Smooth muscle cell (in vitro differentiated cells): ENCODE measurements around the gene FEN1. TPM values are rescaled to one million over a fixed set of nuclear protein-coding genes. Genes with fewer than 3 reads are reported as not detected.
A peak's percentile ranks its signal among the peaks of the same experiment; 100 is the strongest.

Source experiments
- DNase-seq: peaks from one replicate; lab custom pipeline; 2025; ENCODE audit not compliant: unreplicated experiment; lab: John Stamatoyannopoulos, UW
- H2AFZ ChIP-seq: fragments of 200-600 bp; sonication (generic); 2 replicates; pipeline ENCODE4 v1.6.0; 2016; ENCODE audit warnings: antibody characterized with exemption, low read depth, mild to moderate bottlenecking
- H3F3A ChIP-seq: fragments of 200-600 bp; sonication (generic); 2 replicates; pipeline ENCODE4 v1.6.0; 2017; ENCODE audit warnings: antibody characterized with exemption, low read depth
- H3K27ac ChIP-seq: fragments of 200-600 bp; sonication (generic); 2 replicates; pipeline ENCODE4 v1.5.1; 2016; ENCODE audit warnings: low read depth, mild to moderate bottlenecking
- H3K27me3 ChIP-seq: fragments of 200-600 bp; sonication (generic); 2 replicates; pipeline ENCODE4 v1.6.1; 2016; ENCODE audit warnings: low read depth, mild to moderate bottlenecking
- H3K36me3 ChIP-seq: fragments of 200-600 bp; sonication (generic); 2 replicates; pipeline ENCODE4 v1.5.1; 2016; ENCODE audit warnings: low read depth
- H3K4me1 ChIP-seq: fragments of 200-600 bp; sonication (generic); 2 replicates; pipeline ENCODE4 v1.5.1; 2016; ENCODE audit warnings: low read depth
- H3K4me2 ChIP-seq: fragments of 200-600 bp; sonication (generic); 2 replicates; pipeline ENCODE4 v1.6.0; 2016; ENCODE audit warnings: mild to moderate bottlenecking
- H3K4me3 ChIP-seq: fragments of 200-600 bp; sonication (generic); 2 replicates; pipeline ENCODE4 v1.5.1; 2016; ENCODE audit warnings: mild to moderate bottlenecking
- H3K79me2 ChIP-seq: fragments of 200-600 bp; sonication (generic); 2 replicates; pipeline ENCODE4 v1.6.0; 2016; ENCODE audit warnings: low read depth, mild to moderate bottlenecking
- H3K9ac ChIP-seq: fragments of 200-600 bp; sonication (generic); 2 replicates; pipeline ENCODE4 v1.6.0; 2016; ENCODE audit warnings: low read depth
- H3K9me3 ChIP-seq: fragments of 200-600 bp; sonication (generic); replicated peaks from 2 replicates; pipeline ENCODE4 v1.5.1; 2016; ENCODE audit warnings: low read depth
- H4K20me1 ChIP-seq: fragments of 200-600 bp; sonication (generic); 2 replicates; pipeline ENCODE4 v1.6.0; 2016; ENCODE audit warnings: low read depth
- WGBS: methylation state at CpG from one replicate; pipeline ENCODE4 v1.1.7; 2016; ENCODE audit warnings: low lambda C conversion rate; 5-methylcytosine and 5-hydroxymethylcytosine counted together
- polyA plus RNA-seq: library from polyadenylated mRNA; unstranded; fragments of >200 nt; fragmentation: Nextera tagmentation; extraction: Ambion mirVana; gene quantifications from 2 replicates; pipeline ENCODE4 v1.2.1, GENCODE V29; 2016
- total RNA-seq: library from RNA; depleted of rRNA; stranded (reverse); fragments of >200 nt; gene quantifications from 2 replicates; pipeline ENCODE4 v1.2.3, GENCODE V29; 2014
- TF ChIP-seq, protein P1 (sequence below): fragments of 200-600 bp; sonication (generic); IDR thresholded peaks from 2 replicates; pipeline ENCODE4 v1.5.1; 2017; ENCODE audit warnings: borderline replicate concordance, mild to moderate bottlenecking, antibody characterized with exemption; ENCODE audit not compliant: insufficient read depth, poor library complexity, severe bottlenecking

Gene FEN1
- total and polyA plus RNA-seq, 2 experiments from 2014 or later: 15.6 to 21.1 TPM

DNA sequence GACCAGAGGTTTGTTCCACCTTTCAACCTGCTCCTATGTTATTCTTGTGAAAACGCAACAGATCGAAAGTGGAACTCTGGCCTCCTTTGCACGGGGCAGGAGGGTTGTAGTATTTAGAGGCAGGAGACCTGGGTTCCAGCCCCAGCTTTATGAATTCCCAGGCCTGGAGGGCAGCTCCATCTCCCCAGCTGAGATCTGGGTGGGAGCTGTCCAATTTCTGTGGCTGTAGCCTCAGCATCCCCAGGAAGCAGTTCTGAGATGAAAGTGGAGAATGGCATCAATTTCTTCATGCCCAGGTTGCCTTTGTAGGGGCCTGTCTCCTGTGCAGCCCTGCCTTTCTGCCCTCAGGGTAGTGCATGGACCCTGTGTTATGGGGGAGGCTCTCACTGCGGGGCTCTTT, 39.5 kb downstream of the FEN1 start:
- Histone ChIP-seq H3F3A (peaks cover 33% of the 10 kb centered on the region), H3K4me2 (no peak overlapping the region), H3K9ac (no peak overlapping the region), H3K27ac (peak overlapping the region; percentile 45), H3K4me1 (peaks cover 28% of the 10 kb centered on the region), H3K36me3 (no peaks in the 10 kb centered on the region), H2AFZ (no peak overlapping the region), H3K9me3 (no peaks in the 10 kb centered on the region), H3K4me3 (no peak overlapping the region), H4K20me1 (peaks cover 84% of the 10 kb centered on the region), H3K79me2 (peaks cover 89% of the 10 kb centered on the region), H3K27me3 (no peaks in the 10 kb centered on the region)
- 90% methylated on average over 4 of the region's 4 CpGs for WGBS
- TF ChIP-seq, protein P1, sequence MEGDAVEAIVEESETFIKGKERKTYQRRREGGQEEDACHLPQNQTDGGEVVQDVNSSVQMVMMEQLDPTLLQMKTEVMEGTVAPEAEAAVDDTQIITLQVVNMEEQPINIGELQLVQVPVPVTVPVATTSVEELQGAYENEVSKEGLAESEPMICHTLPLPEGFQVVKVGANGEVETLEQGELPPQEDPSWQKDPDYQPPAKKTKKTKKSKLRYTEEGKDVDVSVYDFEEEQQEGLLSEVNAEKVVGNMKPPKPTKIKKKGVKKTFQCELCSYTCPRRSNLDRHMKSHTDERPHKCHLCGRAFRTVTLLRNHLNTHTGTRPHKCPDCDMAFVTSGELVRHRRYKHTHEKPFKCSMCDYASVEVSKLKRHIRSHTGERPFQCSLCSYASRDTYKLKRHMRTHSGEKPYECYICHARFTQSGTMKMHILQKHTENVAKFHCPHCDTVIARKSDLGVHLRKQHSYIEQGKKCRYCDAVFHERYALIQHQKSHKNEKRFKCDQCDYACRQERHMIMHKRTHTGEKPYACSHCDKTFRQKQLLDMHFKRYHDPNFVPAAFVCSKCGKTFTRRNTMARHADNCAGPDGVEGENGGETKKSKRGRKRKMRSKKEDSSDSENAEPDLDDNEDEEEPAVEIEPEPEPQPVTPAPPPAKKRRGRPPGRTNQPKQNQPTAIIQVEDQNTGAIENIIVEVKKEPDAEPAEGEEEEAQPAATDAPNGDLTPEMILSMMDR: no peak
- no peak for DNase-seq

DNA sequence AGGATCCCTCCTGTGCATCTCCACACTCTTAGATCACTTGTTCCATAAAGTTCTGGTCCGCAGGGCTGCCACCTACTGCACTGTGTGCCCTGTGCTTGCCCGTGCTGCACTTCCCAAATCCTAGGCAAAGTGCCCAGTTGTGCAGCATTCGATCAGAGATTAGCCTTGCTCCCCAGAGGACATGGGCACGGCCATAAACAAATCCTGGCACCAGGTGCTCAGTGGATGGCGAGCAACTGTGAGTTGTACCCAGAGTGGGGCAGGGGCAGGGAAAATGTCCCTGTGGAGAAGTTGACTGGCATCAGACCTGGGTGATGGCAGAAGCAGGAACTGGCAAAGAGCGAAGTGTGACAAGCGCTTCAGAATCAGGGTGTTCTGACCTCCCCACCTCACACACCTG, 40.0 kb downstream of the FEN1 start:
- H3K4me2 ChIP-seq: no peak overlapping the region
- H3K4me1 ChIP-seq: peaks cover 27% of the 10 kb centered on the region
- TF ChIP-seq, protein P1: no peak
- H3K36me3 ChIP-seq: no peaks in the 10 kb centered on the region
- peaks cover 33% of the 10 kb centered on the region for H3F3A ChIP-seq
- H3K9ac ChIP-seq: no peak overlapping the region
- peaks cover 90% of the 10 kb centered on the region for H4K20me1 ChIP-seq
- no peaks in the 10 kb centered on the region for H3K9me3 ChIP-seq
- WGBS: 86% methylated on average over 7 of the region's 7 CpGs
- H3K4me3 ChIP-seq: no peak overlapping the region
- H3K27ac ChIP-seq: no peak overlapping the region
- no peak for DNase-seq
- no peaks in the 10 kb centered on the region for H3K27me3 ChIP-seq
- H2AFZ ChIP-seq: no peak overlapping the region
- peaks cover 94% of the 10 kb centered on the region for H3K79me2 ChIP-seq

DNA sequence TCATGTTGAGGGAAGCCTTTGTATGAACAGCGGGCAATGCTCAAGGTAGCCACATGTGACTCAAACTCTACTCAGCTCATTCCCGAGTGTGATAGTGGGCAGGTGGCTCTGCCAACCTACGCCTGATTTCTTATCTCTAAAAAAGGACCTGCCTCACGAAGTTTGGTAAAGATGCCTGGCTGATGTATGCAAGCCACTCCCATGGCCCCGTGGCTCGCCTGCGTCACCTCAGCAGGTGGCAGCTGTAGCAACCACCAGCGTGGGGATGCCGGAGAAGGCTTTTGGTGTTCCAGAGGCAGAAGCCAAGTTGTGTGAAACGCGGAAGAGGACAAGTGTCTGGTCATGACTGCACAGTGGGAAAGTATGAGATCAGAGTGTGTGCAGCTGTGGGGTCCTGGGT, 40.8 kb downstream of the FEN1 start:
- DNase-seq: no peak
- no peak overlapping the region for H3K4me3 ChIP-seq
- H3K9ac ChIP-seq: no peak overlapping the region
- H2AFZ ChIP-seq: no peak overlapping the region
- H3K27me3 ChIP-seq: no peaks in the 10 kb centered on the region
- peaks cover 97% of the 10 kb centered on the region for H4K20me1 ChIP-seq
- peak overlapping the region; percentile 68 for H3K27ac ChIP-seq
- H3K36me3 ChIP-seq: no peaks in the 10 kb centered on the region
- H3K79me2 ChIP-seq: peaks cover 94% of the 10 kb centered on the region
- peaks cover 27% of the 10 kb centered on the region for H3K4me1 ChIP-seq
- H3F3A ChIP-seq: peaks cover 33% of the 10 kb centered on the region
- TF ChIP-seq, protein P1: no peak
- H3K9me3 ChIP-seq: no peaks in the 10 kb centered on the region
- WGBS: 87% methylated on average over 11 of the region's 11 CpGs
- H3K4me2 ChIP-seq: no peak overlapping the region

DNA sequence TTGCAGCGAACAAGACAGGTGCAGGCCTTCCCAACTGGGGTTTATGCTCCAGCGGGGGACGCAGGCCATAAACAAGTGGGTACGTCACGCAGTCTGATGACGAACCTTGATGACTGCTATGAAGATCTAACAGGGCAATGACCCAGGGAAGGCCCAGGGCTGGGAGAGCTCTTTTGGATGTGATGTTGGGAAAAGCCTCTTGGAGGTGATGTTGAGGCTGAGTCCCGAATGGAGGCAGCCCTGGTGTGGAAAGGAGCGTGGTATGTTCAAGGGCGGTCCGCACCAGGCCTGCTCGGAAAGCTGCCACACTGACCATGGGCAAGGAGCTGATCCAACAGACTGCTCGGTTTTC, 41.2 kb downstream of the FEN1 start:
- no peak for DNase-seq
- H3K4me3 ChIP-seq: no peak overlapping the region
- H3K4me2 ChIP-seq: peak overlapping the region; percentile 76
- WGBS: 90% methylated on average over 12 of the region's 12 CpGs
- H3K79me2 ChIP-seq: peaks cover 93% of the 10 kb centered on the region
- H3K9me3 ChIP-seq: no peaks in the 10 kb centered on the region
- peak overlapping the region; percentile 68 for H3K27ac ChIP-seq
- no peaks in the 10 kb centered on the region for H3K27me3 ChIP-seq
- peaks cover 27% of the 10 kb centered on the region for H3K4me1 ChIP-seq
- peaks cover 100% of the 10 kb centered on the region for H4K20me1 ChIP-seq
- TF ChIP-seq, protein P1: no peak
- H3K36me3 ChIP-seq: no peaks in the 10 kb centered on the region
- peaks cover 33% of the 10 kb centered on the region for H3F3A ChIP-seq
- no peak overlapping the region for H3K9ac ChIP-seq
- H2AFZ ChIP-seq: no peak overlapping the region
